GM12864 (cell line): ENCODE measurements around the gene IQGAP2.
A peak's percentile ranks its signal among the peaks of the same experiment; 100 is the strongest.

ENCODE experiments used
- DNase-seq: peaks from one replicate; pipeline ENCODE4 v3.0.0-alpha.2; 2011; ENCODE audit warnings: low read depth
- H3K4me3 ChIP-seq: 2 replicates; pipeline ENCODE4 v1.5.1; 2011; ENCODE audit warnings: mild to moderate bottlenecking, low read depth, low read length, control low read depth
- TF ChIP-seq, protein P1 (sequence below): IDR thresholded peaks from 2 replicates; pipeline ENCODE4 v1.5.1; 2011; ENCODE audit warnings: low read depth, mild to moderate bottlenecking, moderate library complexity, low read length, control low read depth, inconsistent platforms; ENCODE audit errors: missing control alignments

IQGAP2 gene

DNA sequence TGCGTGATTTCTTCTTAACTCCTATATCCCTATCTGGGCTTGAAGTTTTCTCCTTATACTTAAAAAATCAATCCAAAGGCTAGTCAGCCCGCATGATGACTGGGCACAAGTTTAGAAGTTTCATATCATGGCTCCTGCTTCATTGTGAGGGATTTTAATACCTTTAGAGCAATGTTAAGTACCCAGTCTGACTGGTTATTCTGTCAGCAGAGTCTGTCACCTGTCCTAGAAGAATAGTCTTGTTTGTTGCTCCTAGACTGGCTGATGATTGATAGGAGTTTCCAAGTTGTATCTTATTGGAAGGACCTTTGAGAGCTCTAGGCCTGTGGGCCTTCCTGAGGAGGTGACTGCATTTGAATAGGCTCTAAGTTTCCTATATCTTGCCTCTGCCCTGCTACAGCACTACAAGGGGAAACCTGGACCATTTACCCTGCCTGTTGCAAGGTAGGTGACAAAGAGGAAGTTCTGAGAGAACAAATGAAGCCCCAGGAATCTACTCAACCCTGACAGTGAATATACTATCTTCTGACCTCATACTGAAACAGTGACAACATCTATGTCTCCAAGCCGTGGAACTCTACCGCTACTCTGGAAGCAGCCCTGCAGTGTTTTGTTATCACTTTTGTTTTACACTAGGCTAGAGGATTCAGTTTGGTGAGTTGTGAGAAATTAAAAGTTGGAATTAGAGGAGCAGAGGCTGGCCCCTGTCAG, 153.6 kb downstream of the IQGAP2 start:
- TF ChIP-seq, protein P1, sequence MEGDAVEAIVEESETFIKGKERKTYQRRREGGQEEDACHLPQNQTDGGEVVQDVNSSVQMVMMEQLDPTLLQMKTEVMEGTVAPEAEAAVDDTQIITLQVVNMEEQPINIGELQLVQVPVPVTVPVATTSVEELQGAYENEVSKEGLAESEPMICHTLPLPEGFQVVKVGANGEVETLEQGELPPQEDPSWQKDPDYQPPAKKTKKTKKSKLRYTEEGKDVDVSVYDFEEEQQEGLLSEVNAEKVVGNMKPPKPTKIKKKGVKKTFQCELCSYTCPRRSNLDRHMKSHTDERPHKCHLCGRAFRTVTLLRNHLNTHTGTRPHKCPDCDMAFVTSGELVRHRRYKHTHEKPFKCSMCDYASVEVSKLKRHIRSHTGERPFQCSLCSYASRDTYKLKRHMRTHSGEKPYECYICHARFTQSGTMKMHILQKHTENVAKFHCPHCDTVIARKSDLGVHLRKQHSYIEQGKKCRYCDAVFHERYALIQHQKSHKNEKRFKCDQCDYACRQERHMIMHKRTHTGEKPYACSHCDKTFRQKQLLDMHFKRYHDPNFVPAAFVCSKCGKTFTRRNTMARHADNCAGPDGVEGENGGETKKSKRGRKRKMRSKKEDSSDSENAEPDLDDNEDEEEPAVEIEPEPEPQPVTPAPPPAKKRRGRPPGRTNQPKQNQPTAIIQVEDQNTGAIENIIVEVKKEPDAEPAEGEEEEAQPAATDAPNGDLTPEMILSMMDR: no peak
- no peak overlapping the region for H3K4me3 ChIP-seq
- peak; percentile 60 for DNase-seq

DNA sequence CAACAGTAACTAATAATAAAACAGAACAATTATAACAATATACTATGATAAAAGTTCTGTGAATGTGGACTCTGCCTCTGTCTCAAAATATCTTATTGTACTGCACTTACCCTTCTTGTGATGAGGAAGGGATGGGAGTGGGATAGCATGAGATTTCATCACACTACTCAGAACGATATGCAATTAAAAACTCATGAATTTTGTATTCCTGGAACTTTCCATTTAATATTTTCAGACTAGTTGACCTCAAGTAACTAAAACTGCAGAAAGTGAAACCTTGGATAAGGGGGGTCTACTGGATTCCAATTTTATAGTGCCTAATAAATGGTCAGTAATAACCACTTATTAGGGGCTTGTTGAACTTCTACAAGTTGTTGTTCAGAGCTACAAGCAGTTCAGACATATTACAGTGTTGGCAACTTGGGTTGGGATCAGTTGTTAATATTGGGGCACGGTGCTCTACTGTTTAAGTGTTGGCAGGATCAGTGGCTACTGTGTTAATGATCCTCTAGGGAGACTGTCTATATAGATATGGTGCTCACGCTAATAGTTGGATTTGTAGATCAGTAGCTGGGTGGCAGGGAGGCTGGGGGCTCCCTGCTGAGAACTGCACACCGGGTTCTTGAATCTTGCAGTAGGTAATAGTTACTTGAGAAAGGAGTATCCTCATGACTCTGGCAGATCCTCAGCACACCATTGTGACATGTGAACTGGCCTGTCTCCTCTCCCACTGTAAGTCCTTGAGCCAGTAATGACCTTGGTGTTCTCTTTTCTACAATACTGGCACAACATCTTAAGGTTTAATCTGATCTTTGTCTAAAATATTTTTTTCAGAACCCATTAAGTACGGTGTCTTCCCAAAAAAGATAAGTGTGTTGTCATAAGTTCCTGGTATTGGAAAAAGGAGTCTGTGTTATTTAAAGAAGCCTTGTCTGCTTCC, 158.1 kb downstream of the IQGAP2 start:
- no peak overlapping the region for H3K4me3 ChIP-seq
- TF ChIP-seq, protein P1: no peak
- no peak for DNase-seq

DNA sequence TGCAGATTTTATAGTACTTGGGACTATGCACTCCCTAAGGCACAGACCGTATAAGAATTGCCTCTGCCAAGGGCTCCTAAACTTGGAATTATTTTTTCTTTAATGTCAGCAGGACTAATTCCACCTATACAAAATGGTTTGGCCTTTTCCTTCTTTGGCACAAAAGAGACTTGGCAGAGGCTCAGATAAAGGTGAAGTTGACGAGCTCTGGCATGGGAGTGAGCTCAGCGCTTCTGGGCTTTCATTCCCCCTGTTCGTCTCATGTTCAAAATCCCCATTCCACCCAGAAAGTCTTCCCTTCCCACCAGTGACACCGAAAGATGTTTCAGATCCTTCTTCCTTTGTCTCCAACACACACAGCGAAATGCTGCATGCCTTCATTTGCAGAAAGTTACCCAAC, 158.9 kb downstream of the IQGAP2 start:
- DNase-seq: no peak
- TF ChIP-seq, protein P1: no peak
- H3K4me3 ChIP-seq: no peak overlapping the region

DNA sequence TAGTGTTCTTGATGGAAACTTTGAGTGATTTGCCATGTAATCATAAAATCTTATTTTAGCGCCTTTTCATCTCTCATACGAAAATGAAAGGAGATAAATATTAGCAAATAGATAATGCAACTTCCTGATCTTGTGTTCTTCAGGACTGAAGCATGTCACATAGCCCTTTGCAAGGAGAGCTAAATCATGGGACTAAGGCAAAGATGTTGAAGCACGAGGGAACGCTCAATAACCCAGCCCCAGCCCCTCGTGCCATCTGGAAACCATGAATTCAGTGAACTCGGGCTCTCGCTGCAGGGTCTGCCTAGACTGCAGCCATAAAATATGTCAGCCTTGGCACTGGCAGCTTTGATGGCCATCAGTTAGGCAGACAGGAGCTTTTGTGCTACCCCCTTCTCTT, 161.9 kb downstream of the IQGAP2 start:
- DNase-seq: no peak
- TF ChIP-seq, protein P1: no peak
- H3K4me3 ChIP-seq: no peak overlapping the region

DNA sequence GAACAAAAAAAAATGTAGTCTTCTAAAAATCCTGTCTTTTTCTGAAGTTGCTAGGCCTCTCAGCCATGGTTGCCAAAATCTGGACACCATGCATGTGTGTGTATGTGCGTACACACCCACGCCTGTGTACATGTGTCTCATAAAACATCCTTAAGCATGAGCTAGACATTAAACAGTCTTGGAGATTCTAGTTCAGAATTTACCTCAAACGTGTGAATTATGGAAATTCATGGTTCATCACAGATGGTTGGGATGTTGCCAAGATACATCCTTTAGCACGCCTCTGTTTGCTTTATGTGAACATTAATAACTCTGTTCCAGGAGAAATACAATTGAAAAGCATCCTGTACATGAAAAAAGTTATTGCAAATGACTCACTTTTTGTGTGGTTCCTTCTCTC, 167.1 kb downstream of the IQGAP2 start:
- DNase-seq: no peak
- H3K4me3 ChIP-seq: no peak overlapping the region
- TF ChIP-seq, protein P1: no peak

DNA sequence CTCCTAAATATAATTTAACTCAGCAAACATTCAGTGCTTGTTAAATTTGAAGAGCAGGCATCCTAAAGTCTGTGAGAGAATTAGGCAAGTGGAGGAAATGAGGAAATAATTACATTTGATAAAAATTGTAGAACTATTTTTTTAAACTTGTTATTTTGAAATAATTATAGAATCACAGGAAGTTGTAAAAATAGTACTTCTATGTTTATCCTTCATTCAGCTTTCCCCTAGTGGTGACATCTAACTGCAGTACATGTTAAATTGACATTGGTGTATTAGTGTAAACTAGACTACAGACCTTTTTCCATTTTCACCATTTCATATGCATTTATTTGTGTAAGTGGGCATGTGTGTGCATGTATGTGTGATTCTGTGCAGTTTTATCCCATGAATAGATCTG, 168.5 kb downstream of the IQGAP2 start:
- DNase-seq: no peak
- TF ChIP-seq, protein P1: peak; percentile 18
- H3K4me3 ChIP-seq: no peak overlapping the region

DNA sequence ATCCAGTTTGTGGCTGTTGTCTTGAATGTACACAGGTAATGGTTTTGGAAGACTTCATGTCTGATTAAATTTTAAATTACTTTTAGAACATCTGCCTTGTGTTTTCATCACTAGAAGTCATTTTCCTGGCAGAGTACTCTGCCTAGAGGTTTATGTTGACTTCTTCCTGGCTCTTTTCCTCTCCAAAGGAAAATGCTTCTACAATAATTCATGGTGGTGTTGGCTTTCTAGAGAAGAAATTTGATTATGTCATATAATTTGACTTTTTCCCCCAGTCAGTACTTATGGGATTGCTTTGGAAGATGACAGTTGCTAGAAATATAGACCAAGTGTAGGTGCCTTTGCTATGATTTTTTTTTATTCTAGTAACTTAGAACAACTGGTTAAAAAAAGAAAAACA, 173.4 kb downstream of the IQGAP2 start:
- DNase-seq: no peak
- no peak overlapping the region for H3K4me3 ChIP-seq
- TF ChIP-seq, protein P1: no peak
